SK-N-DZ (cell line): ENCODE measurements around the gene NOBOX.

Experiments used
- small RNA-seq, 2 experiments: library from RNA; depleted of rRNA; stranded (forward); fragments of <200 nt; gene quantifications; one replicate each; pipeline ENCODE3, GENCODE V24; 2014

The NOBOX gene

Small RNAs within 50 kb of the gene (small RNA-seq; reads per million reads assigned to genes)
- gene RNU6ATAC40P, result 0 reads per million in 2 experiments
